Transverse colon (tissue), 4 donors: Measurements from ENCODE around the gene ZNF853.

Source experiments
- CTCF ChIP-seq, 5 experiments: fragments of 200-600 bp in 3 of 5; fragments of 450-650 bp in 2 of 5; sonication (generic) in 3 of 5; IDR thresholded peaks; 1 replicate in 2 of 5; 2 replicates in 3 of 5; pipeline ENCODE4 v1.5.1; 2016 to 2017; ENCODE audit warnings: antibody characterized with exemption in 5 of 5, inconsistent platforms in 3 of 5, mild to moderate bottlenecking in 2 of 5, moderate library complexity in 1 of 5
- EP300 ChIP-seq: sonication (generic); formaldehyde crosslinking; IDR thresholded peaks from one replicate; pipeline ENCODE4 v1.6.1; 2017; ENCODE audit warnings: antibody characterized with exemption, low read depth
- POLR2A ChIP-seq: fragments of 450-650 bp; IDR thresholded peaks from one replicate; pipeline ENCODE4 v1.6.1; 2016; ENCODE audit warnings: antibody characterized with exemption, mild to moderate bottlenecking, moderate library complexity
- POLR2AphosphoS5 ChIP-seq, 3 donors: sonication (generic); formaldehyde crosslinking; IDR thresholded peaks; one replicate each; pipeline ENCODE4 v1.6.1; 2016; ENCODE audit warnings: antibody characterized with exemption in 3 of 3

- TF ChIP-seq EP300 = no peak
- TF ChIP-seq POLR2A = no peak
- TF ChIP-seq CTCF (IDR thresholded peaks at IDR 0.05) = no peak
- TF ChIP-seq POLR2AphosphoS5 (IDR thresholded peaks at IDR 0.05) = no peak
These were observed 12.6 kb downstream of the ZNF853 start for GRCh38 chr7:6628045-6628444.
